ENCODE results near the gene SPPL3.
A peak's percentile ranks its signal among the peaks of the same experiment; 100 is the strongest.
"Not testable (repeated sequence)": the region's sequence is repeated elsewhere in the genome, so short reads cannot be mapped to it uniquely, and the experiment has no call there.

SPPL3 gene

DNA sequence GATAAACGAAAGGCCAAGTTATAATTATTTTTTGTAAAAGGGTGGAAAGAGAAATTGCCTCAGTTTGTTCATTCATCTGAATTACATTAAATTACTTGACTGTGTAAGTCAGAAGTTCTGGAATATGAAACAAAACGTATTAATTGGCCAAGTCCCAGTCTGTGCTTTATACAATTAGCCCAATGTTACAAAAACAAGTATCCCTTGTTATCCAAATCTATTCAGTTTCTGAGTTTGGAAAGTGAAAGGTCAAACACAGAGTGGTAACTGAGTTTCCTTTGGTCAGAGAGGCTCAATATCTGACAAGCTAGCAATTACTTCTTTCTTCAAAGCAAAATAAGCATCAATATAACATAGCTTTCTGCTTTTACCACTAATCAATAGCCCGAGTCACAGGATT lies 62.6 kb downstream of the SPPL3 start:
- H3K27ac ChIP-seq = no peak overlapping the region

DNA sequence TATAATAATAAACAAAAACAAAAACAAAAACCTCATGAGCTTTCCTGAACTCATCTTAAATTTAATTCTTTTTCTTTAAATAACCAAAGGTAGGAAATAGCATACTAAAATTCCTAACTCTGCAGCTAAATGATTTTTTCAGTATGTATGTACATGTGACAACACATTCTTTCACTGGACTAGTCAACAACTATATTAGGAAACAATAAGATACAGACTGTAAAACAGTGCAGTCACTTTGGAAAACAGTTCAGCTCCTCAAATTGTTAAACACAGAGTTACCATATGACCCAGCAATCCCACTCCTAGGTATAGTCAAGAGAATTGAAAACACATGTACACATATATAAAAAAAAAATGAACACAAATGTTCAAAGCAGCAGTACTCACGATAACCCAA lies 64.7 kb downstream of the SPPL3 start:
- TF ChIP-seq ZFX (IDR thresholded peaks at IDR 0.05) = no peak
- TF ChIP-seq, protein P1, sequence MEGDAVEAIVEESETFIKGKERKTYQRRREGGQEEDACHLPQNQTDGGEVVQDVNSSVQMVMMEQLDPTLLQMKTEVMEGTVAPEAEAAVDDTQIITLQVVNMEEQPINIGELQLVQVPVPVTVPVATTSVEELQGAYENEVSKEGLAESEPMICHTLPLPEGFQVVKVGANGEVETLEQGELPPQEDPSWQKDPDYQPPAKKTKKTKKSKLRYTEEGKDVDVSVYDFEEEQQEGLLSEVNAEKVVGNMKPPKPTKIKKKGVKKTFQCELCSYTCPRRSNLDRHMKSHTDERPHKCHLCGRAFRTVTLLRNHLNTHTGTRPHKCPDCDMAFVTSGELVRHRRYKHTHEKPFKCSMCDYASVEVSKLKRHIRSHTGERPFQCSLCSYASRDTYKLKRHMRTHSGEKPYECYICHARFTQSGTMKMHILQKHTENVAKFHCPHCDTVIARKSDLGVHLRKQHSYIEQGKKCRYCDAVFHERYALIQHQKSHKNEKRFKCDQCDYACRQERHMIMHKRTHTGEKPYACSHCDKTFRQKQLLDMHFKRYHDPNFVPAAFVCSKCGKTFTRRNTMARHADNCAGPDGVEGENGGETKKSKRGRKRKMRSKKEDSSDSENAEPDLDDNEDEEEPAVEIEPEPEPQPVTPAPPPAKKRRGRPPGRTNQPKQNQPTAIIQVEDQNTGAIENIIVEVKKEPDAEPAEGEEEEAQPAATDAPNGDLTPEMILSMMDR (conservative IDR thresholded peaks at IDR 0.05) = no peak
- no peak overlapping the region for H3K27ac ChIP-seq

More for the DNA sequence above, 62.6 kb downstream of the SPPL3 start:
- TF ChIP-seq, protein P1 (conservative IDR thresholded peaks at IDR 0.05) = no peak
- TF ChIP-seq ZFX (IDR thresholded peaks at IDR 0.05) = no peak

DNA sequence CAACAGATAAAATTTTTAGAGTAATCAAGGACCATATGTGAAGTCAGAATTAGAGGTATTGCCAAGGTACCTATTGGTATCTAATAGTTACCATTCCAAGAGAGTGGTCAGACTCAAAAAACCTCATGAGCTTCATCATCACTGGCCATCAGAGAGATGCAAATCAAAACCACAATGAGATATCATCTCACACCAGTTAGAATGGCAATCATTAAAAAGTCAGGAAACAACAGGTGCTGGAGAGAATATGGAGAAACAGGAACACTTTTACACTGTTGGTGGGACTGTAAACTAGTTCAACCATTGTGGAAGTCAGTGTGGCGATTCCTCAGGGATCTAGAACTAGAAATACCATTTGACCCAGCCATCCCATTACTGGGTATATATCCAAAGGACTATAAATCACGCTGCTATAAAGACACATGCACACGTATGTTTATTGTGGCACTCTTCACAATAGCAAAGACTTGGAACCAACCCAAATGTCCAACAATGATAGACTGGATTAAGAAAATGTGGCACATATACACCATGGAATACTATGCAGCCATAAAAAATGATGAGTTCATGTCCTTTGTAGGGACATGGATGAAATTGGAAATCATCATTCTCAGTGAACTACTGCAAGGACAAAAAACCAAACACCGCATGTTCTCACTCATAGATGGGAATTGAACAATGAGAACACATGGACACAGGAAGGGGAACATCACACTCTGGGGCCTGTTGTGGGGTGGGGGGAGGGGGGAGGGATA lies 65.4 kb downstream of the SPPL3 start:
- H3K27ac ChIP-seq = not testable (repeated sequence)

DNA sequence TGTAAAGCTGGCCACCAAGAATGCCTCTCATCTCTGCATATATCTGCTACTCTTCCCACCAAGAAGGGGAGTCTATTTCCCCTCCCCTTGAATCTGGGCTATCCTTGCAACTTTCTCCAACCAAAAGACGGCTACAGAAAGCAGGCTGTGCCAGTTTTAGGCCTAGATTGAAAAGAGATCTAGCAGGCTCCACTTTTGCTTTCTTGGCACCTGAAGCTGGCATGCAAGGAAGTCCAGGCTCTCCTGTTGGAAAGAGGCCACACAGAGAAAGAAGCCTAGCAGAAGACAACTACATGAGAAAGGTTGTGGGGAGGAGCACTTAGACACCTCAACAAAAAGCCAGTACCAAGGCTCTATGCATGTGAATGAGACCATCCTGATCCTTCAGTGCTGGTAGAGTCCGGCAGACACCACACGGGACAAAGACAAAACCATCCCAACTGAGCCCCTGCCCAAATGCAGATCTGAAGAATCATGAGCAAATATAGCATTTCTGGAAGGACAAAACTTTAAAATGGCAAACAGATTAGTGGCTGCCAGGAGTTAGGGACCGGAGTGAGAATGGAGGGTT lies 68.0 kb downstream of the SPPL3 start:
- H3K27ac ChIP-seq = peak overlapping the region; percentile 57; the same call in 1 of the 2 replicates
- TF ChIP-seq ZFX (IDR thresholded peaks at IDR 0.05) = no peak
- TF ChIP-seq, protein P1 (conservative IDR thresholded peaks at IDR 0.05) = no peak

DNA sequence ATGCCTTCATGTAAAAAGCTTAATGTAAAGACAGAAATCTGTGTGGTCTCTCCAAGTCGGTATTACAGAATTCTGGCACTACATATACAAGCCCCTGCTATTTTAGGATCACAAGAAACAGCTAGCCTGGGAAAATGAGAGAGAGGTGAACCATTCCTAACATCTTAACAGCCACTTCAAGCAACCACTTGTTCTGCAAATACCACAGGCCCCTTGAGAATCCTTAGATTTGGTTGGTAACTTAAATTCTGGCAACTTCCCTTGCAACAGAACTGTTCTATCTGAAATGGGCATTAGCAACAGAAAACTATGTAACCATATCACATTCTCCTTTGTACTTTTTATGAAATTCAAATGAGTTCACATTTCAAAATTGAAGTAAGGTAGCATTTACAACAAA lies 68.5 kb downstream of the SPPL3 start:
- peak overlapping the region; percentile 57; the same call in 1 of the 2 replicates for H3K27ac ChIP-seq
- TF ChIP-seq, protein P1 (conservative IDR thresholded peaks at IDR 0.05) = no peak
- no peak for TF ChIP-seq ZFX (IDR thresholded peaks at IDR 0.05)

DNA sequence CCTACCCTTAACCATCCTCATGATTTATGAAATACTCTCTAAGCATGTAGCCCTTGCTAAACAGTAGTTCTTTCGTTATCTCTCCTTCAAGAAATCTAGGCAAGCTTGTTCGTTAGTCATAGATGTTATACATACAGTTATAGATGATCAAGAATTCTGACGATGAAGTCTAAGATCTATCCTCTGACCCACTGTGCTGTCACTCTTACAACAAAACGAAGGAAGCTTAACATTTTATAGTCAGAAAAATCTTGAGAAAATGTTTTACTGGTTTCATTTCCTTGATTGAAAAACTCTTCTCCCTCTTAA lies 68.9 kb downstream of the SPPL3 start:
- no peak overlapping the region for H3K27ac ChIP-seq
- TF ChIP-seq, protein P1 (conservative IDR thresholded peaks at IDR 0.05) = no peak
- no peak for TF ChIP-seq ZFX (IDR thresholded peaks at IDR 0.05)

DNA sequence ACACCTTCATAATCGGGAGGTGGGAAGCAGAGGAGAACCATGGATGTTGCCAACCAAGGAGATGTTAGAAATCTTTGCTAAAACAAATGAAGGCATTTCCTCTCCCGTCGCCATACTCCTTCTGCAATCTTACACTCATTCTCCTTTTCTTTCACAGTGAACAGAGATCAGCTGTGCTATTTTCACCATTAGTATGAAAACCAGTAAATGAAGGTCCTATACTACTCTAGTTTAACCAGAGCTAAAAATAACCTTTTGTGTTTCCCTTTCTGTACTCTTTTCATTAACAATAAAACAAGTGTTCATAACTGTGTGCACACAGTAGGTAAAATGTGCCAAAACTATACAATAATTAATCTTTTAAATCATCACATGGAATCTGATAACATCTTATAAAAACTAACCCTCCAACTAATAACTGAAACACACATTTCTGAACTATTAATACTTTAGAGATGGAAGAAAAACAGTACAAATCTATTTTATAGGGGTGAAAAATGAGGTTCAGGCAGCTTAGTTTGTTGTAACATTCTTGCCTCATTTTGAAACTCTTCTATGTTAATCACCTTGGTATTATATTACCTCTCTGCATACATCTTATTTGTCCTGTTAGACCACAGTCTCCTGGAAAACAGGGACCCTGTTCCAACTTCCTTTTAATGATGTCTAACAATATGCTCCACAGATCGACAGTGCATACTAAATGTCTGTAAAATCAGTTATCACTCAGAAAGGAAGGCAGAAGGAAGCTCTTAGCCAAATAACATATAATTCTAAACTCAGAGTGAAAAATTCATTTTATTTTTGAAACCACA lies 69.5 kb downstream of the SPPL3 start:
- H3K27ac ChIP-seq = peak overlapping the region; percentile 36
- TF ChIP-seq, protein P1 (conservative IDR thresholded peaks at IDR 0.05) = no peak
- TF ChIP-seq ZFX (IDR thresholded peaks at IDR 0.05) = no peak

Measured in C4-2B (cell line).